ENCODE measurements around the gene UGT2B7. TPM values are rescaled to one million over a fixed set of nuclear protein-coding genes. Genes with fewer than 3 reads are reported as not detected.

Gene UGT2B7
- total RNA-seq, 1 donor from 2014 or later = 1.1 TPM

DNA sequence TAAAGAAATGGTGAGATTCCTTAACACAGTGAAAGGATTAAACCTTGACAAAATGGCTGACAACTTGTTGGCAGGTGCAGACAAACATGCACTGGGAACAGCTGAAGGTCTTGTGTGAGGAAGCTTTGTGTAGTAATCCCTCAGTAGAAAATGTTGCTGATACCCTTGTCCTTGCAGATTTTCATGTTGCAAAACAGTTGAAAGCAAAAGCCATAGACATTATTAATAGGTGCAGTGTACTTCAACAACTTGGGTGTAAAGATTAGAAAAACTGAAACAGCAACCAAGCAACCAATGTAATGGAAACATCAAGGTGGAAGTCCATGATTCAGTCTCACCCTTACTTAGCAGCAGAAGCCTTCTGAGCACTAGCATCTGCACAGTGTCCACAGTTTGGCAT, 29.8 kb downstream of the UGT2B7 start:
- Mint-ChIP-seq H3K27me3 (no peaks in the 10 kb centered on the region), H3K9me3 (ENCODE audit: low read depth) (peaks cover 21% of the 10 kb centered on the region), H3K4me3 (ENCODE audit: low read depth) (no peak overlapping the region), H3K36me3 (ENCODE audit: insufficient read depth) (peaks cover 11% of the 10 kb centered on the region), H3K27ac (no peak overlapping the region), H3K4me1 (ENCODE audit: low read depth) (no peaks in the 10 kb centered on the region)
- TF ChIP-seq, protein P1, sequence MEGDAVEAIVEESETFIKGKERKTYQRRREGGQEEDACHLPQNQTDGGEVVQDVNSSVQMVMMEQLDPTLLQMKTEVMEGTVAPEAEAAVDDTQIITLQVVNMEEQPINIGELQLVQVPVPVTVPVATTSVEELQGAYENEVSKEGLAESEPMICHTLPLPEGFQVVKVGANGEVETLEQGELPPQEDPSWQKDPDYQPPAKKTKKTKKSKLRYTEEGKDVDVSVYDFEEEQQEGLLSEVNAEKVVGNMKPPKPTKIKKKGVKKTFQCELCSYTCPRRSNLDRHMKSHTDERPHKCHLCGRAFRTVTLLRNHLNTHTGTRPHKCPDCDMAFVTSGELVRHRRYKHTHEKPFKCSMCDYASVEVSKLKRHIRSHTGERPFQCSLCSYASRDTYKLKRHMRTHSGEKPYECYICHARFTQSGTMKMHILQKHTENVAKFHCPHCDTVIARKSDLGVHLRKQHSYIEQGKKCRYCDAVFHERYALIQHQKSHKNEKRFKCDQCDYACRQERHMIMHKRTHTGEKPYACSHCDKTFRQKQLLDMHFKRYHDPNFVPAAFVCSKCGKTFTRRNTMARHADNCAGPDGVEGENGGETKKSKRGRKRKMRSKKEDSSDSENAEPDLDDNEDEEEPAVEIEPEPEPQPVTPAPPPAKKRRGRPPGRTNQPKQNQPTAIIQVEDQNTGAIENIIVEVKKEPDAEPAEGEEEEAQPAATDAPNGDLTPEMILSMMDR (IDR thresholded peaks at IDR 0.05; ENCODE audit: unreplicated experiment) = no peak
- DNase-seq (ENCODE audit: low spot score, unreplicated experiment) = no peak

DNA sequence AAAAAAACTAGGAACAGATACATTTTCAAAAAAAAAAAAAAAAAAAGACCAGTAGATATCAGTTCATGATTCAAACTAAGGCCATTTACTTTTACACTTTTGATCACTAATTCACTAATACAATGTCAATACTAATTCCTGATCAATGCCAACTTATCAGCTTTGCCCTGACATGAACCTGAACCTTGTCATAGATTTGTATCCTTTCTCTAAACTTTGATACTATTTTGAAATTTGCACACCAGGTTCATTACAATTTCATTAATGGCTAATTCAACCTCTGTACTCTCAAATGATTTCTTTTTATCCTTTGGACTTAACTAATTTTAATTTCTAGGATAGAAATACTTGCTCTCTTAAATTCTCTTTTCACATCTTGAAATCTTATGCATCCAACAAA, 37.7 kb downstream of the UGT2B7 start:
- DNase-seq (ENCODE audit: low spot score, unreplicated experiment) = no peak
- peaks cover 5% of the 10 kb centered on the region for H3K4me1 Mint-ChIP-seq (ENCODE audit: low read depth)
- TF ChIP-seq, protein P1 (IDR thresholded peaks at IDR 0.05; ENCODE audit: unreplicated experiment) = no peak
- H3K36me3 Mint-ChIP-seq (ENCODE audit: insufficient read depth) = peaks cover 2% of the 10 kb centered on the region
- H3K9me3 Mint-ChIP-seq (ENCODE audit: low read depth) = peaks cover 4% of the 10 kb centered on the region
- no peak overlapping the region for H3K4me3 Mint-ChIP-seq (ENCODE audit: low read depth)
- no peaks in the 10 kb centered on the region for H3K27me3 Mint-ChIP-seq
- H3K27ac Mint-ChIP-seq = no peak overlapping the region

DNA sequence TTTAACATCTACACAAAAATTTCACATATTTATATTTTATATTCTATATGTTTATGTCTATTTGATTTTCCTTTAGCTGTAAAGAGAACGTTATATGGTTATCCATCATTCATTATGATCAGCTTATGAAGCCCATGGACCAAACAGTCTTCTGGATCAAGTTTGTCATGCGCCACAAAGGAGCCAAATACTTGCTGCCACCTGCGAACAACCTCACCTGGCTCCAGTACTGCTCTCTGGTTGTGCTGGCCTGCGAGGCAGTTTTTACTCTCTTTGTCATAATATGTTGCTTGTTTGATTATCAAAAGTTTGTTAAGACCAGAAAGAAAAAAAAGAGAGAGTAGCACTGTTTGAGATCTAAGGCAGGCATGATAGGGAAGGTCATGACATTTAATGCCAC, 38.2 kb downstream of the UGT2B7 start:
- TF ChIP-seq, protein P1 (IDR thresholded peaks at IDR 0.05; ENCODE audit: unreplicated experiment) = no peak
- no peaks in the 10 kb centered on the region for H3K27me3 Mint-ChIP-seq
- peaks cover 5% of the 10 kb centered on the region for H3K36me3 Mint-ChIP-seq (ENCODE audit: insufficient read depth)
- no peak overlapping the region for H3K4me3 Mint-ChIP-seq (ENCODE audit: low read depth)
- H3K27ac Mint-ChIP-seq = no peak overlapping the region
- no peak for DNase-seq (ENCODE audit: low spot score, unreplicated experiment)
- peaks cover 7% of the 10 kb centered on the region for H3K9me3 Mint-ChIP-seq (ENCODE audit: low read depth)
- peaks cover 7% of the 10 kb centered on the region for H3K4me1 Mint-ChIP-seq (ENCODE audit: low read depth)

DNA sequence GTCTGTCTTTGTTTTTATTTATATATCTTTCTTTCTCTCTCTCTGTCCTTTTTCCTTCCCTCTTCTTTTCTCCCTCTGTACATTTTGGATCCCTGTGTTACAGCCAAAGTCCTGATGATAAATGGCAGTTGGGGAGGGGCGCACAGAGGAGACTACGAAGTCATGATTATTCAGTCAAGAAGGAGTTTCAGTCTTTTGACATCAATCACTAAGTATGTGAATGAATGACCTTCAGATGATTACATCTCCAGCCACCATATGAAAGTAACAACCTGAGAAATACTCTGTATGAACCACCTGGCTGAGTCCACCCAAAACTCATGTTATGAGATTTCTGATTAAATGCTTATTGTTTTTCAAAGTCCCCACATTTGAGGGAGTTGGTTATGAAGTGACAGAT, 45.0 kb downstream of the UGT2B7 start:
- H3K4me3 Mint-ChIP-seq (ENCODE audit: low read depth) = no peak overlapping the region
- TF ChIP-seq, protein P1 (IDR thresholded peaks at IDR 0.05; ENCODE audit: unreplicated experiment) = no peak
- H3K9me3 Mint-ChIP-seq (ENCODE audit: low read depth) = peaks cover 8% of the 10 kb centered on the region
- H3K27ac Mint-ChIP-seq = no peak overlapping the region
- H3K4me1 Mint-ChIP-seq (ENCODE audit: low read depth) = peaks cover 8% of the 10 kb centered on the region
- no peak for DNase-seq (ENCODE audit: low spot score, unreplicated experiment)
- no peaks in the 10 kb centered on the region for H3K27me3 Mint-ChIP-seq
- H3K36me3 Mint-ChIP-seq (ENCODE audit: insufficient read depth) = peaks cover 8% of the 10 kb centered on the region

DNA sequence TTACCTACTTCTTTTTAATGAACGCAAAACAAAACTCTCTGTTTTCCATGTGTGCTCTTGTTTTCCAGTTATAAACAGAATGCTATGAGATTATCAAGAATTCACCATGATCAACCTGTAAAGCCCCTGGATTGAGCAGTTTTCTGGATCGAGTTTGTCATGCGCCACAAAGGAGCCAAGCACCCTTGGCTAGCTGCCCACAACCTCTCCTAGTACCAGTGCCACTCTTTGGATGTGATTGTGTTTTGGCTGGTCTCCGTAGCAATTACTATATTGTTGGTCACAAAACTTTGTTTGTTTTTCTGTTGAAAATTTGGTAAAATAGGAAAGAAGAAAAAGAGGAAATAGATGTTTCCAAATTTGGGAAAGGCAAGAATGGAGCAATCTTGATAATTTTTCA, 51.1 kb downstream of the UGT2B7 start:
- Mint-ChIP-seq H3K36me3 (ENCODE audit: insufficient read depth) (peaks cover 2% of the 10 kb centered on the region), H3K27me3 (no peaks in the 10 kb centered on the region), H3K4me1 (ENCODE audit: low read depth) (no peaks in the 10 kb centered on the region), H3K27ac (no peak overlapping the region), H3K4me3 (ENCODE audit: low read depth) (no peak overlapping the region), H3K9me3 (ENCODE audit: low read depth) (peaks cover 11% of the 10 kb centered on the region)
- TF ChIP-seq, protein P1 (IDR thresholded peaks at IDR 0.05; ENCODE audit: unreplicated experiment) = no peak
- DNase-seq (ENCODE audit: low spot score, unreplicated experiment) = no peak
